Lower leg skin (tissue), 3 donors: ENCODE results near the gene SF3B2.

Source experiments
- CTCF ChIP-seq, 3 donors: fragments of 450-650 bp; IDR thresholded peaks; one replicate each; pipeline ENCODE4 v1.5.1; 2016; ENCODE audit warnings: antibody characterized with exemption in 3 of 3, mild to moderate bottlenecking in 3 of 3, moderate library complexity in 2 of 3
- POLR2A ChIP-seq, 2 donors: fragments of 450-650 bp; IDR thresholded peaks; one replicate each; pipeline ENCODE4 v1.6.1; 2016 to 2017; ENCODE audit warnings: antibody characterized with exemption in 2 of 2, mild to moderate bottlenecking in 1 of 2, moderate library complexity in 1 of 2

GRCh38 chr11:66066751-66067150 is 14.6 kb downstream of the SF3B2 start:
- TF ChIP-seq CTCF (IDR thresholded peaks at IDR 0.05) (no peak), POLR2A (IDR thresholded peaks at IDR 0.05) (no peak)
